Tongue (tissue), 2 donors: ENCODE measurements around the gene UBE2J2. TPM values are rescaled to one million over a fixed set of nuclear protein-coding genes. Genes with fewer than 3 reads are reported as not detected.
A peak's percentile ranks its signal among the peaks of the same experiment; 100 is the strongest.

Source experiments
- DNase-seq: peaks from one replicate; pipeline ENCODE4 v3.0.0-alpha.2; 2015
- total RNA-seq: library from RNA; depleted of rRNA; stranded (reverse); fragments of >200 nt; gene quantifications from one replicate; pipeline ENCODE4 v1.2.3, GENCODE V29; 2014

UBE2J2 gene
- total RNA-seq, 1 donor from 2014 or later = 34.6 TPM

DNA sequence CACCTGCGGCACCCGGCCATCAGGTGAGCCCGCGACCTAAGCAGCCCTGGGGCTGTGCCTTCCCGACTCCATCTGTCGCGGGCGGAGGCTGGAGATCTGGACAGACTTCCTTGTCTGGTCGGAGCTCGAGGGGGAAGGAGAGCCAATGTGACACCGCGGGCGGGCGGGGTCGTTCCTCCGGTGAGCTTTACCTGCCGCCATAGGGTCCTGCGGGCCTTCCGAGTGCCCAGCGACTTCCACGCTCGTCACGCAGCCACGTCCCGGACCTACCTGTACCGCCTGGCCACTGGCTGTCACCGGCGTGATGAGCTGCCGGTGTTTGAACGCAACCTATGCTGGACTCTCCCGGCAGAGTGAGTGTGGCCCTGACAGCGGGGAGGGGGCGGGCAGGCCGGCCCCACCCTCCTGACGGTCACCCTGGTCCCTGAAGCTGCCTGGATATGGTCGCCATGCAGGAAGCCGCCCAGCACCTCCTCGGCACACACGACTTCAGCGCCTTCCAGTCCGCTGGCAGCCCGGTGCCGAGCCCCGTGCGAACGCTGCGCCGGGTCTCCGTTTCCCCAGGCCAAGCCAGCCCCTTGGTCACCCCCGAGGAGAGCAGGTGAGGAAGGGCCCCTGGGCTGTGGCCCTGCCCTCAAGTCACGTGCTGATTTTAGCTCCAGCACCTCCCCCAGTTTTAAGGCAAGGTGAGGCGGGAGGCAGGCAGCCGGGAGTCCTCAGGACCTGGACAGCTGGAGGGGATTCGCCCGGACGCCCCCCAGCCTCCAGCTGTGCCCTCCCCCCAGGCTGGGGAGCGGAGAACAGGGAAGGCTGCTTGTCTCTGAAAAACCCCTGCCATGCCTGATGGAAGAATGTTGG lies 35.8 kb upstream of the UBE2J2 start:
- DNase-seq = no peak

DNA sequence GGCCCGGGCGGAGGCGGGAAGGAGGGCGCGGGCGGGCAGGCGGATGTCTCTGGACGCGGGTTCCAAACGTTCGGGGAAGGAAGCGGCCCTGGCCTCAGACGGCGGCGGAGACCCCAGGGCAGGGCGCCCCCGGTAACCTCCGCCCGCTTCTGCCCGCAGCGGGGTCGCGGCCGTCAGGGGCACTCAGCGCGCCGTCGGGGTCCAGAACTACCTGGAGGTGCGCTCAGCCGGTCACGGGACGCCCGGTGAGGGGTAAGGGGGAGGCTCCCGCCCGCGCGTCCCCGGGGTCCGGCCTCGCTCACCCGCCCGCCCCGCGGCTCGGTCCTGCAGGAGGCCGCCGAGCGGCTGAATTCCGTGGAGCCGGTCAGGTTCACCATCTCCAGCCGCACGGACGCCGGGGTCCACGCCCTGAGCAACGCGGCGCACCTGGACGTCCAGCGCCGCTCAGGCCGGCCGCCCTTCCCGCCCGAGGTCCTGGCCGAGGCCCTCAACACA lies 35.1 kb upstream of the UBE2J2 start:
- DNase-seq = no peak

DNA sequence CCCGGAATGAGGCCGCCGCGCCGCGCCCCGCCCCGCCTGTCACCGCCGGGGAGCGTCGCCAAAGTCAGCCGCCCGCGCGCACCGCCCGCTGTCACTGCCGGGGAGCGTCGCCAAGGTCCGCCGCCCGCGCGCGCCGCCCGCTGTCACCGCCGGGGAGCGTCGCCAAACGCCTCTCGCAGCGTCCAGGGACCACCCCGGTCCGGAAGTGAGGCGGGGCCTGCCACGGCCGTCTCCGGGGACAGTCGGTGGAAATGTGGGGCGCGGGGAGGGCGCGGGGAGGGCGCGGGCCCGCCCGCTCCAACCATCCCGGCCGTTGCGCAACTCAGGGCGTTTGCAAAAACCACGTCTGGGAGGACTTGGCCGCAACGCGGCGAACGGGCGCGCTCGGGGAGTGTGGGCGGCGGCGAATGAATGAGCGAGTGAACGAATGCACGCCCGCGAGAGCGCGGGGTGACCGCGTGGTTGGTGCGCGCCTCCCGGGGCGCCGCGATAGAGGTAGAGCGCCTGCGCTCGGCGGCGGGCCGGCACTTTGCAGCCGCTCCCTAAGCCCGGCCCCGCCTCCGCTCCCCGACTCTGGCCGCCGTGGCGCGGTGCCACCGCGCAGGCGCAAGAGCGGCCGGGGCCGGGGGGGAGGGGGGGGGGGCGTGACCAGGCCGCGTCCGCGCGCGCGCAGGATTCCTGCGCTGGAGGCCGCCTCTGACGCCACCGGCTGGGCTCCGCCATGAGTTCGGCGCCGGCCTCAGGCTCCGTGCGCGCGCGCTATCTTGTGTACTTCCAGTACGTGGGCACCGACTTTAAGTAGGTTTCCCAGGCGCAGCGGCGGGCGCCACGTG lies 34.5 kb upstream of the UBE2J2 start, which contains the start of the genes ACAP3 and PUSL1:
Gene ACAP3, minus strand, starts transcription at position 8 of the 833 bp plus-strand sequence. CDS start 115 bp downstream, outside the sequence.
Gene PUSL1, plus strand, starts transcription at position 675 of the 833 bp plus-strand sequence. Its CDS starts 47 bp downstream, at position 722.
- peak; percentile 96 for DNase-seq

DNA sequence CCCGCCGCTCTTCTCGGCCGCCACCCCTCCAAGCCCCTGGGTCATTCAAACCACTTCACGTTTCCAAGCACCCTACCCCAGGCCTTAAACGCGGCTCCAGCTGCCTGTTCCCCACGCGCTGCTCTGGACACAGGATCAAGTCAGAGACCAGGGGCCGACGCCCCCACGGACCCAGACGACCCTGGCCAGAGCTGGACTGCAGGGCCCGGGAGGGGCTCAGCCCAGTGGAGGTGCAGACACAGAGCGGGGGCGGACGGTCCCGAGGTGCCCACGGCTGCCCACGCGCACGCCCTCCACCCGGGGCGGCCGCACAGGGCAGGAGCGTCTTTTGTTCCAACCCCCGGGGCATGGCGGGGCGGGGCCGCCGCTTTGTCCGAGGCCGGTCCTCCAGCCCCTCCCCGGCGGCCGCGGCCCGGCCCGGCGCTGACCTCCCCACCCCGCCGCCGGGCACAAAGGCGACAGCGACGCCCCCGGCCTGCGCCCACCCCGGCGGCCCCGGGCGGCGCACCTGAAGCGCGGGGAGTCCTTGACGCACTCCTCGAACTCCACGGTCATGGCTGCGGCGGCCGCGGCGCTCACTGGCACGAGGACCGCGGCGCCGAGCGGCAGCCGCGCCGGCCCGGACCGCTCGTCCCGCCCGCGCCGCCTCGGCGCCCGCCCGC lies 33.7 kb upstream of the UBE2J2 start:
- DNase-seq = no peak

DNA sequence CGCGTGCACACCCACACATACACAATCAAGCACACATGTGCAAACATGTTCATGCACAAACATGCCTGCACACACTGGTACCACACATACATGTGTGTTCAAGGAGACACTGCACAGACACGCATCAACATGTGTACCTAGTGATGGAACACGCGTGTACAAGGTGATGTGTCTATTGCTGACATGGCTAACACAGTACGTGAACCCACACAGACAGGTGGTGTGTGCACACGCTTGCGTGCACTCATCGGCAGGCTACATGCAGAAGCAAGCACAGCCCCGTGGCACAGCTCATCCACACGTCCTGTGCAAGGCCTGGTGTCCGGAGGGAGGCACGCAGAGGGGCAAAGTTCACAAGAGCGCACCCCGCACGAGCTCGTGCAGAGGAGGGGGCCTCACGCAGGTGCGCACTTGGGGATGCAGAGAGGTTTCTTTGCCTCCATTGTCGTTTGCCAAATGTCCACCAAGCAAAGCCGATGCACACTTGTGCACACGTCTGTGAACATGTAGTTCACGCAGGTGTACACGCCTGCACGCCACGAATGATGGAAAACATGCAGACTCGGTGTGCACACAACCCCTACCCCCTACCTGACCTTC lies 33.1 kb upstream of the UBE2J2 start:
- no peak for DNase-seq

DNA sequence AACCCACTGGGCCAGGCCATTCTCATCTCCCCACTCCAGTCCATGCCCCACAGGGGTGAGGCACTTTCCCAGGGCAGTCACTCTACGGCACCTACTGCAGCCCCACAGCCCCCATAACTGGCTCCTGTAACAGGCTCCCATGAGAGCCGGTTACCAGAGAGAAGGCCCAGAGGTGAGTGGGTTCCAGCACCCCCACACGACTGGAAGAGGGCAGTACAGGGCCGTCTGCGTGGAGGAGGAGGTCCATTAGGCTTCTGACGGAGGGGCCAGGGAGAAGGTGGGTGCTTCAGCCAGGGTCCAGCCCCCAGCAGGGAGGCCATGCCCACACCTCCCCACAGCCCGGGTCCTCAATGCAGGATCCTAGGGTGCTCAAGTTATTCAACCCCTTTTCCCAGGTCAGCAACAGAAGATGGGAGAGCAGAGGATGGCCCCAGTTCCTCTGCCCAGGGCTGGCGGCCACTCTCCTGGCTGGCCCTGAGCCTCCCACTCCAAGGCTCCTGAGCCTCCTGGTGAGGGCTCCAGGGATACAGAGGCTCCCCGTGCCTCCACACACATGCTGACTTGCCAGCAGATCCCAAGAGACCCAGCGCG lies 32.5 kb upstream of the UBE2J2 start:
- no peak for DNase-seq

DNA sequence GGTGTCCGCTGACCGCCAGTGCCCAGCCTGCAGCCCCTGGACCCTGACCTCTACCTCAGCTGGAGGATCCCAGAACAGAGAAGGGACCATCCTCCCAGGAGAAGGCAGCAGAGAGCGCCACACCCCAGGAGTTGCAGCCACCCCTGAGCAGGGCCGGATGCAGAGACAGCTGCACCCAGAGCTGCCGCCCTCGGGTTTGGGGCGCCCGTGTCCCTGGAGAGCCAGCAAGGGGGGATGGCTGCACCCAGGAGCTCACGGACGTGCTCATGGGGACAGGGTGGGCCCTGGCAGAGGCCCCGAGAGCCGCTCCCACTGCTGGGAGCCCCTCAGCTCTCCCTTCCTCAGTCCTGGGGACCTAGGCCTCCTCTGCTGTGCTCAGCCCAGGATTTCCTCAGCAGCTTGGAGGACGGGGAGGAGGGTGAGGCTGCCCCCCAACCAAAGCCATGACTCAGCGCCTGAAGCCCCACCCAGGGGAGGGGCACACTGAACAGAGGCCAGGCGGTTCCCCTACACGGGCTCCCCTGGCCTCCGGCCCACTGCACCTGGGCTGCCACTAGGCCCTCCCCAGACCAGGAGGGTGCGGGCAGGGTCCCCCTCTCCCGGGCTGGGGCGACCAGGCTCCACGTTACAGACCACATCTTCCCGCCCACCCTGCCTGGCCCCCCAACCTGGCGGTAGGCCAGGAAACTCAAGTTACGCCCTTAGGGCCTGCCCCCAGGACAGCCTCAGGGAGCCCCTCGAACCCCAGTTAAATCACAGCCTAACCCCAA lies 31.8 kb upstream of the UBE2J2 start:
- peak; percentile 85 for DNase-seq

DNA sequence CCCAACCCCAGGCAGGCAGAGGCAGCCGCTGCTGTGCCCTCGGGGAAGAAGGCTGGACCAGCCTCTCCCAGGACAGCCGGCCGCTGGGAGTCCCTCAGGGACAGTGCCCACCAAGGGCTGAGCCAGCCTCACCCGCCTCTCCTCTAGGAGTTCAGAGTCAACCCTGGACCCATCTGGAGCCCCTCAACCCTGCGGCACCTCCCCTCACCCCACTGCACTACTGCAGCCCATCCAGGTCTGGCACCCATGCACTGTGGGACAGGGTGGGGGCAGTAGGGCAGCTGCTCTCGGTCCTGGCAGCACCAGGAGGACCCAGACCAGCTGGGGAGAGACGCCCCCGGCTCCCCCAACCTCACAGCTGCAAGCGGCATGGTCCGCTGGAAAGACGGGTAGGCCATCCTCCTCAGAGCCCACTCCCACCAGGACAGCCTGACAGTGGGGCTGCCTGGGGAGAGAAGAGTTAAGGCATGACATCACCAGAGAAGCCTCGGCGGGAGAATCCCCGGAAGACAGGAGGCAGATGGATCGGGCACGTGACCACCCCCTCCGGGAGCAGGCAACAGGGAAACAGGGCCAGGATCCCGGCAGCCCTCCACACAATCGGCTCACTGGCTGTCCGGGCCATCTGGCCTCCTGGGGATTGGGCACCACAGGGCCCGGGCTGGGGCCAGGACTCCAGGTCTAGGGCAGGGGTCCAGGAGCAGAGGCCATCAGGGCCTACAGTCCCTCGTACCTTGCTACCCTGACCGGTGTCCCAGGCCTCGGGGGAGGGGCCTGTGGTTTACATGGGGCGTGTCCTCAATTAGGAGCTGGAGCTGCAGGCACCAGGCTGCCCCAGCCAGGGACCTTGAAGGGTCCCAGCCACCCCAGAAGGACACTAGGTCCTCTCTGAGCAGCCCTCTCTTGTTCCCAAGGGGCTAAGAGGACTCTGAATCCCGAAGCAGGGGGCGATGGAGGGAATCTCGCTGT lies 31.0 kb upstream of the UBE2J2 start:
- peak; percentile 90 for DNase-seq

DNA sequence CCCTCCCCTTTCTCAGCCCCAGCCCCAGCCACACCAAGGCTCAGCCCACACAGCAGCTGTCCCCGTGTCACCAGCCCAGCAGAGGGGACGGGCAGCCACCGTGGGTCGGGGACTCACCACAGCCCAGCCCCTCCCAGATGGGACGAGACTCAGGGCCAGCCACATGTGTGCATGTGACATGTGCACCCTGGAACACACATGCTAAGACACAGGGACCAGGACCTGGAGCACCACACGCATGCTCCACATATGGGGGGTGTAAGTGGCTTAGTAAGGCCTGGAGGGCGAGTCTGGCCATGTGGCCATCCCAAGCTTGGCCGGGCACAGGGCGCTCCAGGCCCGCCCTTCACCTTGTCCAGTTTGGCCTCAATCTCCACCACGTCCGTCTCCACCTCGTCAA lies 30.1 kb upstream of the UBE2J2 start:
- no peak for DNase-seq

DNA sequence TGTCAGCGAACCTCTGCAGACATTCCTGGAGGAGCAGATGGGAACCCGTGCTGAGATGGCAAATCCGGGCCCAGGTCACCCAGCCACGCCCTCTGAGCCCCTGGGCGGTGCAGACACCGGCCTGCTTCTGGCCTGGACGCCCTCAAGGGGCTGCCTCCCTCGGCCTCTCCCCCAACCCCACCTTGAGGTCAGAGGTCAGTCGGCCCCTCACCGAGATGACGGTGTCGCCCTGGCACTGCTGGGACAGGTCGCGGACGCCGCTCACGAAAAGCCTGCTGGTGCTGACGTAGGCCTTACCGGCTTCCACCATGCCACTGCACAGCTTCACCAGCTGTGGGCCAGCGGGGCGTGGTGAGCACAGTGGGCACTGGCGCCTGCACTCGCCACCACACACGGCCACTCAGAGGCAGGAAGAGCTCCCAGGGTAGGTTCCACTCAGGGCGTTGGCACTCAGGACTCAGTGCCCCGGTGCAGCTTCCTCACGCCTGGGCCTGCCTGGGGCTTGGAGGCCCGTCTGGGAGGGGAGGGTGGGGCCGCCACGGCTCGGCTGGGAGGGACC lies 29.4 kb upstream of the UBE2J2 start:
- no peak for DNase-seq

DNA sequence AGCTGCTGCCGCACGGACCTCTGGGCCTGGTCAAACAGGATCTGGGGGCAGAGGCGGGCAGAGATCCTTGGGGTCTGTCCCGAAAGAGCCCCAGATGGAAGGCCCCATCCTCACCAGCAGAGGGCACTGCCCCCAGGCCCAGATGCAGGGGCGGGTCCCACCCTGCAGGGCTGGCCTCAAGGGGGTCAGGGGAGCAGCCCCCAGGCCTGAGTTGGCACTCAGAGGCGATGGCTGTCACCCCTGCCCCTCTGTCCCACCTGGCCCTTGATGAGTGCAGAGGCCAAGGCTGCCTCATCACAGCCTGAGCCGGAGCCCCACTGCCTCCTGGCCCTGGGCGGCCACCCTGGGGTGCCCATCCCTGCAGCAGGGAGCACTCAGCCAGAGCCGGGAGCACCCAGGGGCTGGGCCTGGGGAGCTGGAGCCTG lies 28.4 kb upstream of the UBE2J2 start:
- no peak for DNase-seq

DNA sequence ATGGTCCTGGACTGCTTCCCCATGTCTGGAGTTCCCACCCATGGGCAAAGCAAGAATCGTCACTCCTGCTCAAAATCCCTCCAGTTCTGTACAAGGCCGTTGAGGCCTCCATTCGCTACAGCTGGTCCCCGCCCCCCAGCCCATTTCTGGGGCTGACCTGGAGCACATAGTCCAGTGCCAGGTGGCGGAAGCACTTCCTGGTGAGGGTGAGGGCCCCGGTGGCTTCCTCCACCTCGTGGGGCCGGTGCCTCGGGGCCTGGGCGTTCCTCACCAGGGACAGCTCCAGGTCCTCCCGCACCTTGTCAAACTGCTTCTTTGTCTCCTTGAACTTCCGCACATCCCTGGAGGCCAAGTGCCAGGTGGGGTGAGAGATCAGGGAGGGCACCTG lies 26.7 kb upstream of the UBE2J2 start:
- no peak for DNase-seq

DNA sequence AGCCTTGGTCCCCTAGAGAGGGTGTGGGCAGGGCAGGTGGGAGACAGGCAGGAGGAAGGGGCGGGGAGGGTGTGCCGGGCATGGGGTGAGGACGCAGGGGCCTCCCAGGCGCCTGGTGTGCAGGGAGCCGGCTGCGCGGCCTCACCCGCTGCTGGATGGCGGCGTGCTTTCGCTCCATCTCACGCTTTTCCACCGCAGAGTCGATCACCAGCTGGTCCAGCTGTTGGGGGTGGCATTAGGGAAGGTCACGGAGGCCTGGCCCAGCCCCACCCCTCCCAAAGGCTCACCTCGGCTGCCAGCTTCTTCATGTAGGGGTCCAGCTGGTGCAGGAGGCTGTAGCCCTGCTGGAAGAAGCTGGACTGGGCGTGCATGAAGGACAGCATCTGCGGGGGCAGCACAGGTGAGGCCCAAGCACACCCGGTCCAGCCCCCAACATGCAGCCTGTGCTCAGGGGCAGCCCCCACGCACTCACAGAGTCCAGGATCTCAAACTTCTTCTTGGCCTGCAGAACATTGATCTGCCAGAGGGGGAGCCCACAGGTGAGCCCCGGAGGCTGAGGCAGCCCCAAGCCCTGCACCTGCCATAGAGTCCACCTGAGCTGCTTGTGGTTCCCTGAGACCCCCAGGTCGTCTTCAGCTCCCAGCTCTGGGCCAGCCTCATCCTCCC lies 26.2 kb upstream of the UBE2J2 start:
- no peak for DNase-seq

DNA sequence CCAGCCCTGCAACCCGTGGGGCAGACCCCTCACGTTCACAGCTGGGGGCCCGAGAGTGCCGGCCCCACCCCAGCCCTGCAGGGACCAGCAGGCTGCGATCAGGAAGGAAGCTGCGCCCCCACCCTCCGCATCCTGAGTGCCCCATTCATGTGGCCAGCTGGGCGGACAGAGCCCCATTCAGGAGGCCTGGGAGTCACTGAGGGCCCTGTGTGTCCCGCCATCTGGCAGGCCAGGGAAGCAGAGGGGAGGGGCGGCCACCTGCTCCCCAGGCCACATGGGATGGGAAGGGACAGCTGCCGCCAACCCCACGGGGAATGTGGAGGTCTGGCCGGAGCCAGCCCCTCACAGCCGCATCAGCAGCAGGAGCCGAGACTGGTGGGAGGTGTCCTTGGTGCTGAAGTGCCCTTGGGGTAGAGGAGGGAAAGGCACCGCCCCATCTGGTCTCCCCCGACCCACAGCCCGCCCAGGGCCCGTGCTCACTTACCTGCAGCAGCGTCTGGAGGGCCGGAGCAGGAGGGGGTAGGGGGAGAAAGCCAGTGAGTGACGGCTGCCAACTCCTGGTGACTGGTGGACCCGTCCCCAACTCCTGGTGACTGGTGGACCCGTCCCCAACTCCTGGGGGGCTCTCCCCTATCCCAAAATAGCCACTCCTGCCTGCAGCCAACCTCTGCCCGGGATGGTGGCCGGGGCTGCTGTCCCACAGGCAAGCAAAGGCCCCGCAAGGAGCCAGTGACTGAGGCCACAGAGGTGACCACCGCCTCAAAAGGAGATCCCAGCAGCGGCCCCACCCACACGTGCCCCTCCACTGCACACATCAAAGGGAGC lies 25.4 kb upstream of the UBE2J2 start:
- peak; percentile 92 for DNase-seq

DNA sequence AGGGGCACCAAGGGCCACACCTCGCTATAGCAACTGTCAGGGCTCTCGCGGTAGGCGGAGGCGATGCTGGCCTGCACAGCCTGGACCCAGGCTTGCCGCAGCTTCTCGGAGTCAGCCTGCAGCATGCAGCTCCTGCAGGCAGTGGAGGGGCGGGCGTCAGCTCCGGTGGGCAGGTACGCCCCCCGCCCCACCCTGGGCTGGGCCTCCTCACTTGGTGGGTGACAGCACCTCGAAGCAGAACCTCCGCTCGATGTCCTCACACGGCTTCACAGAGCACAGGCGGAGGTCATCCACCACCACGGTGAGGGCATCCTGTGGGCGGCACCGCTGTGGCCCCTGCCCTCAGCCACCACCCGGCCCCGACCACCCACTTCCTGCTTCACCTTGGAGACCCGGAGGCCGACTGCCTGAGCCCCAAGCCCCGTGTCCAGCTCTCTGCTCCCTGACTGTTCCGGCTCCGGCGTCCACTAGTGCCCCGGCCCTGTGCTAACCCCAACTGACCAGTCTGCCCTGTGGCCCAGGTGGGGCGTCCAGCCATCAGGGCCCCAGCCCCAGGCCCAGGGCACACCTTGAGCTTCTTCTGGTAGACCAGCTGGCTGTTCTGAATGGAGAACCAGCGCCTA lies 24.3 kb upstream of the UBE2J2 start:
- no peak for DNase-seq

DNA sequence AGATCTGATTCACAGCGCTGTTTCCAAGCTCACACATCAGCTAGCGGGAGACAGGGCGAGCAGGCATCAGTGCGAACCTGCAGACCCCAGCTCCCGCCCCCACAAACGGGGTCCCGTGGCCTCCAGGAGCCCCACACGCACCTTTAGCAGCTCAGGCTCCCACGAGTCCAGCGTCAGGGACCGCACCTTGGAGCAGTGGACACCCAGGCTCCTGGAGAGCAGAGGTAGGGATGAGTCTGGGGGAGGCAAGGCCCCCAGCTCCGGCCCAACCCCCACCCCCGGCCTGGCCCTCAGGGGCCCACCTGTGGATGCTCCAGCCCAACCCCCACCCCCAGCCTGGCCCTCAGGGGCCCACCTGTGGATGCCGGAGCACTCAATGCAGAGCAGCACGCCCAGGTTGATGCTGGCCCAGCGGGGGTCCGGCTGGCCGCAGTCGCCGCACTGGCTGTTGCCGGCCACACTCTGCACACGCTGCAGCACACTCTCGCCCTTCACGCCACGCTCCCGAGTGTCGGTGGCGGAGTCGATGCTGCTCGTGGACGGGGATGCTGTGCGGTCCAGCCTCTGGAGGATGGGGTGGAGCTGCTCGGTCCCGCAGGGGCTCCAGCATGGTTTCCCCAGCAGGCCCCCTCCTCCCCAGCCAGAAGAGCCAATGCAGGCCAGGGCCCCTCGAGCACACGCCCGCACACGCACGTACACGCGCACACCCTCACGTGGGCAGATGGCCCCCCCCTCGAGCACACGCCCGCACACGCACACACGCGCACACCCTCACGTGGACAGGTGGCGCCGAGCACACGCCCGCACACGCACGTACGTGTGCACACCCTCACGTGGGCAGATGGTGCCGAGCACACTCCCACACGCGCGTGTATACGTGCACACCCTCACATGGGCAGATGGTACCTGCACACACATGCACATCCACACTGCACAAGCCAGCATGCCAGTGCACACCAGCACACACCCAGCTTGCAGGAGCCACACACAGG lies 22.7 kb upstream of the UBE2J2 start:
- DNase-seq = no peak
